ENCODE measurements around the gene PLPPR1. TPM values are rescaled to one million over a fixed set of nuclear protein-coding genes. Genes with fewer than 3 reads are reported as not detected.
A peak's percentile ranks its signal among the peaks of the same experiment; 100 is the strongest.
"Not testable (repeated sequence)": the region's sequence is repeated elsewhere in the genome, so short reads cannot be mapped to it uniquely, and the experiment has no call there.

PLPPR1 gene
- polyA plus RNA-seq, 3 donors, result 16.0 to 19.3 (median 18.3) TPM

DNA sequence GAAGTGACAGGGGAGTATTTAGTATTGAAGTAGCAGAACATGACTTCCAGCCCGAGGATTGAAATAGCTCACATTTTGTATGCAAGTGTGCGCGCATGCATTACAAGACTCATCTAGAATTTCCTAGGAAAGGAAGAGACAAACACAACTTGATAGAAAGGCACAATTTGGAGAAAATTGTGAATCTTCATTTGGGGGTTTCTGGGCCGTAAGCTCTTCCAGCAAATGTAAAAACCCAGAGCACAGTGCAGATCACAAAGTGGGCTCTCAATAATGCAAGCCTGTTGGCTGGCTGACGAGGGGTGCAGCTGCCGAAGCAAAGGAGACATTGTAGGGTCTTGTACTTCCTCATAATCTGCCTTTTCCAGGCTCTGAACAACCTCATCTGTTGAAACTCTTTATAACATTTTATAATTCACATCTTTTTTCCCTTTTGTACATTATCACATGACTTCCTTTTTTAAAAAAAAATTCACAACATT lies 247.3 kb downstream of the PLPPR1 start:
- DNase-seq, result no peak

DNA sequence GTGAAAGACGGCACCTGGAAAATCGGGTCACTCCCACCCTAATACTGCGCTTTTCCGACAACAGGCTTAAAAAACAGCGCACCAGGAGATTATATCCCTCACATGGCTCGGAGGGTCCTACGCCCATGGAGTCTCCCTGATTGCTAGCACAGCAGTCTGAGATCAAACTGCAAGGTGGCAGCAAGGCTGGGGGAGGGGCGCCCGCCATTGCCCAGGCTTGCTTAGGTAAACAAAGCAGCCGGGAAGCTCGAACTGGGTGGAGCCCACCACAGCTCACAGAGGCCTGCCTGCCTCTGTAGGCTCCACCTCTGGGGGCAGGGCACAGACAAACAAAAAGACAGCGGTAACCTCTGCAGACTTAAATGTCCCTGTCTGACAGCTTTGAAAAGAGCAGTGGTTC lies 262.5 kb downstream of the PLPPR1 start:
- DNase-seq, result not testable (repeated sequence)

DNA sequence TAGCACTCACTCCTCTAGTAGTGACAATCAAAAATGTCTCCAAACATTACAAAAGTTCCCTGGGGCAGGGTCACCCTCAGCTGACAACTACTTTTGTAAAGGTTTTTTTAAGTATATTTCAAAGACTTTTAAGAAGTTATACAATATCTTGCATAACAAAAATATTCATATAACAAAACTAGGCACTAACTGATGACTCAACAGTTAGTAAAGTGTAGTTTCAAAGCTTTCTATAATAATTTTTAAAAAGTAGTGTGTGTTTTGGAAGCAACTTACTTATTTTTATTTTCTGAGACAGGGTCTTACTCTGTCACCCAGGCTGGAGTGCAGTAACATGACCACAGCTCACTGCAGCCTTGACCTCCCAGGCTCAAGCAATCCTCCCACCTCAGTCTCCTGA lies 271.4 kb downstream of the PLPPR1 start:
- DNase-seq, result no peak

DNA sequence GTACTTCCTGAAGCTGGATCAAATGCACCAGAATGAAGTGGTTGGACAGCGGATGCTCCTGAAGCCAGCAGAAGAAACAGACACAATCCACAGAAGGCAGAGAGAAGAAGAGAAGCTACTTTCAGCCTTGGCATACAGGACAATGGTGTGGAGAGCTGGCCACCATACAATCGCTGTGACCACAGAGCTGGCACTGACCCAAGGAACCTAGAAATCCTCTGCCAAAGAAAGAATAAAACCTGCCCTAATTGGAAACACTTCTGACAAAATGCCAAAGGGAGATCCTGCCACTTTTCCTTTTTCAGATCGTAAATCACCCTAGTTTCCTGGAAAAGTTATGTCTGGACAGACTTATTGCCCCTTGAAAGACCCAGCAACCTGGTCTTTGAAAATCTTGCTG lies 278.5 kb downstream of the PLPPR1 start:
- DNase-seq, result no peak

DNA sequence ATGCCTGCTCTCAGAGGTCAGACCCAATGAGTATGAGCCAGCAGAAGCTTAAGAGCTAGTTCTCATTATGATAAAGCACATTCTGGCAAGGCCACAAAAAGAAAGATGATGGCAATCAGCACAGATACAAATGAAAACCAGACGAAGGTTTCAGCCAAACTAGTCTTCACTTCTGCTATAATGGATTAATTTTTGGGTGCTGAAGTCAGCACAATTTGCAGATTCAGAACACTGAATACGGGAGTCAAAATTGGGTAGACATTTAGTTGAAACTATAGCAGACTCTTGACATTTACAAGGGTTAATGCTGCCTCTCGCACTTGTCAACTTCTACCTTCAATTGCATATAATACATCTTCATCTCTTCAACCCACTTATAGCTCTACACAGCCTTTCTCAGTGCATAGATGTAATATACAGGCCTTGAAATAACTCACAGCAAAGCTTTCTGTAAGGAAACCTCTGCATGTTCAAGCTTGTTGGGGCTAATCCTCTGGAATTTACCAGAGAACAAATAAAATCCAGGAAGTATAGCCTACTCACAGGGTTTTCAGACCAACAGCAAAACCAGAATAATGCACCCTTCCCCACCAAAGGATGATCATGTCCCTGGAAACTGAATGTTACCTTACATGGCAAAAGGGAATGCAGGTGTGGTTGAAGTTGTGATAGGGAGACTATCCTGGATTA lies 279.1 kb downstream of the PLPPR1 start:
- no peak for DNase-seq

DNA sequence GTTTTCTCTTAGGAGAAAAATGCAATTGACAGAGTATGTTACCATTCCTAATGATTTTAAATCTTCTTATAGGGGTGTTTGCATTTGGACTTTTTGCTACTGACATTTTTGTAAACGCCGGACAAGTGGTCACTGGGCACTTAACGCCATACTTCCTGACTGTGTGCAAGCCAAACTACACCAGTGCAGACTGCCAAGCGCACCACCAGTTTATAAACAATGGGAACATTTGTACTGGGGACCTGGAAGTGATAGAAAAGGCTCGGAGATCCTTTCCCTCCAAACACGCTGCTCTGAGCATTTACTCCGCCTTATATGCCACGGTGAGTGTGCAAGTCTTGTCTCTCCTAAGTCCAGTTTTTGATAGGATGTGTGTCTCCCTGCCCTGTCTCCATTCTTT lies 280.6 kb downstream of the PLPPR1 start:
- DNase-seq, result no peak

DNA sequence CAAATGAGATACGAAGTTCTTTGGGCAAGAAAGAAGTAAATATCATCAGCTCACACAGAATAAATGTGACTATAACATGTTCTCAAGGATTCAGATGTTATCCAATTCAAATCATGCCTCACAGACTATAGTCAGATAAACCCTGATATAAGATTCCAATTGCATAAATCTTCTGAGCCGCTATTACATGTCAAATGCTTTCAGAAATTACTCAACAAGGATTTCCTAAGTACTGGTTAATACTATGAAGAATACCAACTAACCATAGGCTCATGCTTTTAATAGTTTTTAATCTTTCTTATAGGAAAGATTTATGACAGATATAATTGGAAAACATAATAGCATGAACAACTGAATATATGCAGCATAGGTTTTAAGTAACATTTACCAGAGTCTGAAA lies 282.7 kb downstream of the PLPPR1 start:
- no peak for DNase-seq

DNA sequence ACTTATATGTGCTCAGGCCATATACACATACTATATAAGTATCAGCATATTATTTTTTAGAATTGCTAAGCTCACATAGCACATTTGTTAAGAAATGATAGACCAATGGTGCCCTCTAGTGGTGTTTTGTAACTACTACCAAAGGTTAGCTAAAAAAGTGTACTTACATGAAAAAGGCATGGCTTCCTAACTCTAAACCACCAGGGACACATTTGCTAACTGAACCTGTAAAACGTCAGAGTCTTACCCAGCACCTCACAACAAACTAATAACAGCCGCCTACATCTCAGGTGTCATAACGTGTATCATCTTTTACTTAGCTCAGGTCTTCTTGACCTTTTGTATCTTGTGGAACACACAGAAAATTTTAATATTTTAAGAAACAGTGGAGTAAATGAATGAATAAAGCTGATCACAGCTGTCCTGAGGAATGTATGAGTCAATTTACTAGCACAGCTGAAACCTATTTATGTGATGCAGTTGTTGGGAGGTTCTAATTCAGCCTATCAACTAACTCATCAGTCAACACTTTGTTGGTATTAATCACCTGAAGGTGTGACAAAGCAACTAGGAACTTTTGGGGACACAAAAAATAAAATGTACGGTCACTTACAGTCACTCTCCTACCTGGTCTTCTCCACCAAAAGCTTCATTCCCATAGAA lies 283.4 kb downstream of the PLPPR1 start:
- peak; percentile 69 for DNase-seq

DNA sequence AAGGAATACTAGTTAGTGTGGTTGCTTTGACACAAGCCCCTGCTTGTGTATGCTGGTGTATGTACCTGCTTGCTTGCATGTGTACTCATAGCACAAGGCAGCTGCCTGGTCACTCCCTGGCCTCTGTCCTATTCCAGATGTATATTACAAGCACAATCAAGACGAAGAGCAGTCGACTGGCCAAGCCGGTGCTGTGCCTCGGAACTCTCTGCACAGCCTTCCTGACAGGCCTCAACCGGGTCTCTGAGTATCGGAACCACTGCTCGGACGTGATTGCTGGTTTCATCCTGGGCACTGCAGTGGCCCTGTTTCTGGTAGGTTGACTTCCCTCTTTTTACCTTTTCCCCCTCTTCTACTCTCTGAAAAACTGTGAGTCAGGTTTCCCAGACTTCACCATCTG lies 284.1 kb downstream of the PLPPR1 start:
- DNase-seq, result no peak

DNA sequence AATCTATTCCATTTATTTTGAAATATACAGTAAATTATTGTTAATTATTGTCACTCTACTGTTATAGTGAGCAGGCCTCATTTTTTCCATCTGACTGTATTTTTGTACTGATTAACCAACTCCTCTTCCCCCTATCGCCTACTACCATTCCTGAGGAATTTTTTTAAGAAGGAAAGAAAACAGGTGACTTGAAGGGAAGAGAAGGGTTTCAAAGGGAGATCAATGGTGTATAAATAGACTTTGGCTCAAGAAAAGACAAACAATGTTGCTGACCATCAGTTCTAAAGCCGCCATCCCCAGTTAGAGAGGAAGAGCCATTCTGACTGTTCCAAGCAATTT lies 286.6 kb downstream of the PLPPR1 start:
- DNase-seq, result no peak

DNA sequence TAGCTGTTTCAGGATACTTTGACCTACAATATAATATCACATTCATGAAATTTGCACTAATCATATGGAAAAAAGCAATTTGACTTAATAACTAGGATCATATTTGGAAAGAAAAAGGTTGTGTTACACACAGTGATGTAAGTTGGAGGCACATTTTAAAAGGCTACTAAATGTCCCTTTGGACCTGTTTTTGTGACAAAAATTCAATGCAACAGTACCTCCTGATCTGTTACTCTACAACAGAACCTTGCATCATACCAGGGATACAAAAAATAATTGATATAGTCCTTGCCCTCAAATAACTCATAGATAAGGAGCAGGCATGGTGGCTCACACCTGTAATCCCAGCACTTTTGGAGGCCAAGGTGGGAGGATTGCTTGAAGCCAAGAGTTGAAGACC lies 289.2 kb downstream of the PLPPR1 start:
- DNase-seq, result no peak

DNA sequence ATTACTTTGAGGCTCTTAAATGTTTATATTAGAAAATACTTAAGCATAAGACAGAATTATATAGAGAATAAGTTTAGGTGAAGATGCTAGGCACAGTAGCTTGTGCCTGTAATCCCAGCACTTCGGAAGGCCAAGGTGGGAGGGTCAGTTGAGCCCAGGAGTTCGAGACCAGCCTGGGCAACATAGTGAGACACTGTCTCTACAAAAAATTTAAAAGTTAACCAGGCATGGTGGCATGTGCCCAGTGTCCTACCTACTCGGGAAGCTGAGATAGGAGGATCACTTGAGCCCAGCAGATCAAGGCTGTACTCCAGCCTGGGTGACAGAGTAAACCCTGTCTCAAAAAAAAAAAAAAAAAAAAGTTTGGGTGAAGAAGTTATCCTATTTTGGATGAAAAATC lies 294.6 kb downstream of the PLPPR1 start:
- no peak for DNase-seq

DNA sequence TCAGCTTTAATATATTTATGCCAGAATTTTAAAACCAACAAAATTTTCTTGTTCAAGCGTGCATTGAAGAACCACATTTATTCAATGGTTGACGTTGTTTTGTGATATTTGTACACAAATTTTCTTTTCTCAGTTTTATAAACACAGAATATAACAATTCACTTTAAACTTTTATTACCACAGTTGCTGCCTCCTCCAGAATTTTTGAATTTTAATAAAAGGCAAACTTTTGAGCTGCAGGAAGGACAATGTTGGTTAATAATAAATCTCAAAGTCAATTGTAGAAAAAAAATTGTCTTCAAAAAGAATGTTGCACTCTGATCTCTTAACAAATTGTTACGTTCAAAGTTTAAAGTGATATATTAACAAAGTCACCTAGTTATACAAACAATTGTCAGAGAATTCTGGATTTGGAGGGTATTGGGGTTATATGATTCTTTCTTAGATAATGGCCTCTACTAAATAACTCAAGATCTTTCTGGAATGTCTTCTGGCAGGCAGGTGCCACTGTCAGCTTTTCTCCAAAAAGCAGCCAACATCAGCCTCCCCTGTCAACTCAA lies 295.8 kb downstream of the PLPPR1 start:
- DNase-seq, result no peak

DNA sequence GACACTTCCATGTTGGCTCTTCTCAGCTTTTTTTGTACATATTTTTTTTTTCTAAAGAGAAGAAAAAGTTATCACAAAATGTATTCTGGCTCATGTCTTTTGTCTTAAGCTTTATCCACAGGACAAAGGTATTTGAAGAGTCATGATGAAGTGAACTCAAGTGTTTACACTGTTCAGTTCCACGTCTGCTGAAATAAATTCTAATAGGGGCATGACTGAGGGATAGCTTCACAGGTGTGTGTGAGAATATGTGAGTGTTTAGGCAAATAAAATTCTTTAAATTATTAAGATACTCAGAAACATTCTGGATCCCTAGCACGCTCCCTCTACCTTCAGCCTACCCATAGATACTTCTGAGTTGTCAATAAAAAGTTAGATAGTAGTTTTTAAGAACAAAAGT lies 296.5 kb downstream of the PLPPR1 start:
- DNase-seq, result no peak

DNA sequence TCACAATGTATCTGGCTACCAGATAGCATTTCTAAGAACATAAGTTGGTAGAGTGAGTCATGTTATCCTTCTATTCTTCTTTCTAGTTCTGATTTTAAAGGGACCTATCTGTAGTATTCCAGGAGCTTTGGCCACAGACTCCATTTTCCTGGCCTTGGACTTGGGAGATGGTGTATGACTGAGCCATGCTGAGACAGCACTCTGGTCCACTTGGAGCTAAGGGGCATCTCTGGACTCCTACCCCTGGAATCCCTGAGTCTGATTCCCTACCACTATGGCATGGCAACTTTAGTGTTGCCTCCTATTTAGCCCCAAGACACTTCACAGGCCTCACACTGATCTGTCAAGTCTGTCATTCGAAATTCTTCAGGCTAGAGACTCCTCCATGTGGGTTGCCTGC lies 297.5 kb downstream of the PLPPR1 start:
- DNase-seq, result no peak

DNA sequence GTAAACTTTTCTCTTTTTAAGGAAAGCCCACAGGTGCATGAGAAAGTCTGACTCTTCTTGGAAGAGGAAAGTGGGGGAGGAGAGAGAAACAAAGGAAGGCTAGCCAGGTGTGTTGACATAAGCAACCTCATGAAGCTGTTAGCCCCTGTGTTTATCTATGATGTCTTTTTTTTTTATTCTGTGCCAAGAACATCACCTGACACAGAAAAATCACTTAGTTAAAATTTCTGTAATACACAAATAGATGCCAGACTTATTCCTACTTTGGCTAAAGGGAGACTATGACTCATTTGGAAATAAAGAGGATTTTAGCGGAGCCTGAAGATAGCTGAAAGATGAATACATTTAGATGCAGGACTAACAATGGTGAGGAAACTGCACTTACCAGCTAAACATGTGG lies 298.0 kb downstream of the PLPPR1 start:
- no peak for DNase-seq

DNA sequence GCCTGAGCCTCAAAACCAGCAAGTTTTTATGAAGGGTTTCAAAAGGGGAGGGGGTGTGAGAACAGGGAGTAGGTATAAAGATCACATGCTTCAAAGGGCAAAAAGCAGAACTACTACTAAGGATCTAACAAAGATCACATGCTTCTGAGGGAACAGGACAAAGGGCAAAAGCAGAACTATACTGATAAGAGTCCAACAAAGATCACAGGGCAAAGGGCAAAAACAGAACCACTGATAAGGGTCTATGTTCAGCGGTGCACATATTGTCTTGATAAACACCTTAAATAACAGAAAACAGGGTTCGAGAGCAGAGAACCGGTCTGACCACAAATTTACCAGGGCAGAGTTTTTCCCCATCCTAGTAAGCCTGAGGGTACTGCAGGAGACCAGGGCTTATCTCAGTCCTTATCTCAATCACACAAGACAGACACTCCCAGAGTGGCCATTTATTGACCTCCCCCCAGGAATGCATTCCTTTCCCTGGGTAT lies 298.9 kb downstream of the PLPPR1 start:
- not testable (repeated sequence) for DNase-seq

DNA sequence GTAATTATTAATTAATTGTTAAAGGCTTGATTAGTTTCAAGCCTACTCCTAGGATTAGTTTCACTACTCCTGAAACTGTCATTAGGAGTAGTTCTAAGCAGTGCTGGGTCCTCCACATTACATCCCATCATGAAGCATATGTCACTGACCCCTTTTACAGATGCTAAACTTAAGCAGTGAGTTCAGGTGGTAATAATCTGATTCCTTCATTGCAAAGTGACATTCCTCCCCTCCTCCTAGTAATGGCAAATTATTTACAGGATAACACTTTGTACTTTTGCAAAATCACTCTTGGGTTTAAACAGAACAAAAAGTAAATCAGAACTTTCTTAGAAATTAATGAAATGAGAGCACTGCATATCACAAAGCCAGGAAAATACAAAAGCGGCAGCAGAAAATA lies 303.8 kb downstream of the PLPPR1 start:
- DNase-seq, result no peak

DNA sequence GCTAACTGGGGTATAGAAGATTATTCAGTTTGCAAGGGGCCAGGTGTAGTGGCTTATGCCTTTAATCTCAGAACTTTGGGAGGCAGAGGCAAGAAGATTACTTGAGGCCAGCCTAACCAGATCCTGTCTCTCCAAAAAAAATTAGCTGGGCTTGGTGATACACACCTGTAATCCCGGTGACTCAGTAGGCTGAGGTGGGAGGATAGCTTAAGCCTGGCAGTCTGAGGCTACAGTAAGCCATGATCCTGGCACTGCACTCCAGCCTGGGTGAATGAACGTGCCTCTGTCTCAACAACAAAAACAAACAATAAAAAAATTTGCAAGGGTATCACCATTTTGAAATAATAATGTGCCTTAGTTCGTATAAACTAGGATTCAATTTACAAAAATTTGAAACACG lies 305.0 kb downstream of the PLPPR1 start:
- DNase-seq, result no peak

DNA sequence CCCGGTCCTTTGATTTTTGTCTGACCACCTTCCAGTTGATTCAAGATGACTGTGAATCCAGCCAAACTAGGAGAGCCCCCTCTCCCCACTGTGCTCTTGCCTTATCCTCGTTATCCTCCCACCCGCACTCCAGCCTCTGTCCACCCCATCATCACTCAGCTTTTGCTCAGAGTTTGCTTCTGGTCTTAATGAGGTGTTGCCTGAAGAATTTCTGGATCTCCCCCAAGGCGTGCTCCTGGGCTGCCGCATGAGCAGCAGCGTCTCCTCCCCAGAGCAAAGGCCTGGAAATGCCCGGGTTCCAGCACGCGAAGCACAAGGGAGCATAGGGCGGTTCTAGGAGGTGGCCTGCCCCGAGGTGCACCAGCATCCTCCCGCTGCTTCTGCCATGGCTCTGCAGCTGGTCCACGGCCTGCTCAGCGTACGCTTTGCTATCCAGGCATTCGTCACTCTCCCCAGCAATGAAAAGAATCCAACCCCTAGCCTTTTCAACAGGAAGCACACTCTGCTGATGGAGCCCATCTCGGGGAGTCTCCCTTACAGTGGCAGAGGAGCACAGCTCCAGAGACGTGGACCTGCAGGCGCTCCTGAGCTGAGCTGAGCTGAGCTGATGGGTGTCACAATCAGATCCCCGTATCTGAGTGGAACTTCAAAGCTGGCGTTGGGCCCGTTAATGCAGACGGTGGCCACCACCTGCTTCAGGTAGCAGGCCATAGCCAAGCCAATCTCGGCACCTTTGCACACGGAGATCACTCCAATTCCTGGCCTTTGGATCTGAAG lies 305.6 kb downstream of the PLPPR1 start:
- no peak for DNase-seq

DNA sequence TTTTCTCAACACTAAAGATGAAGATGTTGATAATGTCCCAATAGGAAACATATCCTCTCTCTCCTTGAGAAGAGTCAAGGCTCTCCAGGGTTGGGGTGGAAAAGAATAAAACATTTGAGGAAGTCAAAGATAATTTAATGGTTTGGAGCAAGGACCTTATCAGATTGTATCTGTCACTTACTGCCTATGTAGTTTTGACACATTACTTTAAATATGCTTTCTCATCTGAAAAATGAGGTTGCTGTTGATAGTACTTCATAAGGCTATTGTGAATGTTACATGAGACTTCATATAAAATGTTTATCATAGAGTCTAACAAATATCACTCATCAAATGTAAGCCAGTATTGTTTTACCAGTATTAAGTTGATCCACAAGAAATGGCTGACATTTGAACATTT lies 307.6 kb downstream of the PLPPR1 start:
- no peak for DNase-seq

DNA sequence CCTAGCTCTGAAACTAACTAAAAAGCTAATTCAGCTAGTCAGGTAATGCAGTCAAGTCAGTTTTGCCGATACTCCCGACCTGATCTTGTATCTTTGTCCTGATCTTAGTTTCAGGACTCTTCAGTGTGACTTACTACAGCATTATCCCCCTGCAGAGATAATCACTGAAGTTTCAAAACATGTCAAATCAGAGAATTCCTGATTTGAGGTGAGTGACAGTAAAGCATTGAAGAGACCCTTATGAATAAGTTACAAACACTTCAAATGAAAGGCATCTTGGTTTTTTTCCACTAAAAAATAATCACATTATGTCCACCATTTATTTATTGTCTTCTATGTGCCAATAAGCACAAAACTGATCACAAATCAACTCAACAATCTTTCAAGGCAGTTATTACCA lies 308.7 kb downstream of the PLPPR1 start:
- no peak for DNase-seq

DNA sequence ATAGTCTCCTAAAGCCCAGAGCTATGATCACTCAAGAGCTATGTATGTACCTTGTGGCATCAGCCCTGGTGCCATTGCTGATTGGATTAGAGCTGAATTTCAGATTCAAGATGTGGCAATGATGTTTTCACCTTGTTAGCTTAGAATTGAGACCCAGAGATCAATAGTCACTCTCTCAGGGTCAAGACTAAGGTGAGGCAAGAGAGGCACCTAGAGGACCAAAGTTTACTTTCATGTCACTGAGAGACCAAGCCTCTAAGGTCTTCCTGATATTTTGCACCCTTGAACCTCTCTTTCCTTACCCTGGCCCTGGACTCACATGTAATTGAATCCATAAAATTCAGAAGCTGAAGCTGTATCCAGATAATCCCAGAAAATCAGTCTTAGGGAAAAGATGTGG lies 313.4 kb downstream of the PLPPR1 start:
- DNase-seq, result no peak
